H1 (cell line): ENCODE data around the gene ITFG2. TPM values are rescaled to one million over a fixed set of nuclear protein-coding genes. Genes with fewer than 3 reads are reported as not detected.

Source experiments
- CTCF ChIA-PET: fragments of 300-600 bp; sonication (Branson Sonifier 250); formaldehyde crosslinking; loops from one replicate; lab custom pipeline; 2021; ENCODE audit not compliant: partially characterized antibody; lab: Charles Lee
- POLR2A ChIA-PET: fragments of 300-600 bp; sonication (Branson Sonifier 250); formaldehyde crosslinking; loops from one replicate; lab custom pipeline; 2021; ENCODE audit warnings: inconsistent platforms; ENCODE audit not compliant: partially characterized antibody; lab: Charles Lee
- DNase-seq, 2 experiments: peaks; one replicate each; pipeline versions ENCODE4 v3.0.0 to v3.0.0-alpha.2; 2010 to 2022; ENCODE audit warnings: low spot score in 2 of 2, low read depth in 1 of 2, mixed read lengths in 1 of 2
- FAIRE-seq: peaks from 2 replicates; lab custom pipeline; 2011; peaks lifted over from hg19 to GRCh38; lab: Jason Lieb, UNC
- H2AFZ ChIP-seq: 2 replicates; pipeline ENCODE4 v1.8.1; 2012; ENCODE audit warnings: low read length, inconsistent platforms
- H2AK5ac ChIP-seq: 2 replicates; pipeline ENCODE4 v1.6.1; 2013; ENCODE audit warnings: low read depth, low read length
- H2BK120ac ChIP-seq: replicated peaks from 2 replicates; pipeline ENCODE3; 2013; ENCODE audit warnings: low read depth, low read length, inconsistent platforms
- H2BK12ac ChIP-seq: 2 replicates; pipeline ENCODE4 v1.6.1; 2013; ENCODE audit warnings: low read depth, low read length
- H2BK15ac ChIP-seq: 2 replicates; pipeline ENCODE4 v1.6.1; 2013; ENCODE audit warnings: low read length
- H2BK20ac ChIP-seq: 2 replicates; pipeline ENCODE4 v1.6.1; 2013; ENCODE audit warnings: low read length
- H2BK5ac ChIP-seq: 2 replicates; pipeline ENCODE4 v1.6.1; 2013; ENCODE audit warnings: low read depth, low read length
- H3K14ac ChIP-seq: 2 replicates; pipeline ENCODE4 v1.6.1; 2013; ENCODE audit warnings: inconsistent platforms; ENCODE audit not compliant: insufficient read length
- H3K18ac ChIP-seq: 2 replicates; pipeline ENCODE4 v1.6.1; 2013; ENCODE audit warnings: low read length; ENCODE audit errors: extremely low read depth
- H3K23ac ChIP-seq: 2 replicates; pipeline ENCODE4 v1.6.1; 2013; ENCODE audit warnings: inconsistent platforms; ENCODE audit not compliant: insufficient read length
- H3K23me2 ChIP-seq: 2 replicates; pipeline ENCODE4 v1.6.1; 2013; ENCODE audit warnings: low read depth, low read length
- H3K27ac ChIP-seq: 2 replicates; pipeline ENCODE4 v1.6.1; 2011; ENCODE audit warnings: low read depth, low read length, inconsistent platforms
- H3K27me3 ChIP-seq, 4 experiments: replicated peaks in 1 of 4; 1 replicate in 1 of 4; 2 replicates in 3 of 4; pipeline versions ENCODE4 v1.6.1 to v1.8.1; 2011 to 2013; ENCODE audit warnings: low read length in 3 of 4, mild to moderate bottlenecking in 3 of 4, inconsistent platforms in 2 of 4, mixed read lengths in 2 of 4, moderate library complexity in 1 of 4; ENCODE audit not compliant: control insufficient read depth in 3 of 4, insufficient read depth in 3 of 4; ENCODE audit errors: extremely low read depth in 1 of 4
- H3K36me3 ChIP-seq, 4 experiments: 2 replicates each; pipeline versions ENCODE4 v1.6.1 to v1.8.1; 2011 to 2013; ENCODE audit warnings: mild to moderate bottlenecking in 4 of 4, low read length in 3 of 4, moderate library complexity in 2 of 4, control low read depth in 1 of 4, inconsistent platforms in 1 of 4; ENCODE audit not compliant: insufficient read depth in 4 of 4, control insufficient read depth in 2 of 4
- H3K4ac ChIP-seq: replicated peaks from 2 replicates; pipeline ENCODE3; 2013; ENCODE audit warnings: low read length, low read depth, mixed read lengths, inconsistent platforms; ENCODE audit not compliant: insufficient read length
- H3K4me1 ChIP-seq, 4 experiments: replicated peaks in 1 of 4; 1 replicate in 1 of 4; 2 replicates in 3 of 4; pipeline versions ENCODE4 v1.6.1 to v1.8.1; 2011 to 2013; ENCODE audit warnings: low read length in 3 of 4, inconsistent platforms in 2 of 4, mixed read lengths in 1 of 4; ENCODE audit not compliant: insufficient read depth in 4 of 4, control insufficient read depth in 3 of 4
- H3K4me2 ChIP-seq, 2 experiments: 2 replicates each; pipeline versions ENCODE4 v1.6.1 to v1.8.1; 2011 to 2013; ENCODE audit warnings: low read depth in 2 of 2, low read length in 2 of 2, control low read depth in 1 of 2, inconsistent platforms in 1 of 2, mild to moderate bottlenecking in 1 of 2; ENCODE audit not compliant: insufficient read depth in 1 of 2
- H3K4me3 ChIP-seq, 4 experiments: fragments of 200-600, 300-600 bp in 1 of 4; sonication (generic), shearing (Covaris generic), sonication (Bioruptor Twin) in 1 of 4; 2 replicates each; pipeline versions ENCODE4 v1.5.1 to v1.8.1; 2011 to 2016; ENCODE audit warnings: low read length in 4 of 4, low read depth in 3 of 4, control low read depth in 2 of 4, inconsistent platforms in 2 of 4, mild to moderate bottlenecking in 2 of 4, mixed read lengths in 1 of 4, moderate library complexity in 1 of 4; ENCODE audit not compliant: insufficient read depth in 2 of 4; ENCODE audit errors: extremely low read depth in 1 of 4
- H3K56ac ChIP-seq: replicated peaks from 2 replicates; pipeline ENCODE3; 2013; ENCODE audit warnings: low read depth, mild to moderate bottlenecking, mixed read lengths, low read length, inconsistent platforms; ENCODE audit not compliant: insufficient read length
- H3K79me1 ChIP-seq: 2 replicates; pipeline ENCODE4 v1.6.1; 2013; ENCODE audit warnings: low read depth, low read length, control low read depth
- H3K79me2 ChIP-seq, 2 experiments: 2 replicates each; pipeline versions ENCODE4 v1.6.1 to v1.8.1; 2012 to 2013; ENCODE audit warnings: low read length in 2 of 2, mild to moderate bottlenecking in 2 of 2, inconsistent platforms in 1 of 2; ENCODE audit not compliant: insufficient read depth in 2 of 2, control insufficient read depth in 1 of 2
- H3K9ac ChIP-seq, 4 experiments: replicated peaks in 1 of 4; 1 replicate in 1 of 4; 2 replicates in 3 of 4; pipeline versions ENCODE4 v1.6.1 to v1.8.1; 2011 to 2013; ENCODE audit warnings: low read depth in 3 of 4, low read length in 3 of 4, control low read depth in 2 of 4, mild to moderate bottlenecking in 2 of 4, moderate library complexity in 2 of 4, inconsistent platforms in 1 of 4; ENCODE audit errors: extremely low read depth in 1 of 4
- H3K9me3 ChIP-seq, 2 experiments: 2 replicates each; pipeline versions ENCODE4 v1.6.1 to v1.8.1; 2012 to 2013; ENCODE audit warnings: mild to moderate bottlenecking in 2 of 2, moderate library complexity in 2 of 2, control low read depth in 1 of 2, inconsistent platforms in 1 of 2, low read depth in 1 of 2, low read length in 1 of 2, mixed read lengths in 1 of 2; ENCODE audit not compliant: insufficient read depth in 2 of 2
- H4K20me1 ChIP-seq, 2 experiments: replicated peaks in 1 of 2; 2 replicates each; pipeline versions ENCODE3 to v1.8.1; 2011 to 2013; ENCODE audit warnings: inconsistent platforms in 2 of 2, low read length in 2 of 2, mild to moderate bottlenecking in 1 of 2; ENCODE audit not compliant: insufficient read depth in 2 of 2, control insufficient read depth in 1 of 2
- H4K5ac ChIP-seq: 2 replicates; pipeline ENCODE4 v1.6.1; 2013; ENCODE audit warnings: low read length, low read depth, mixed read lengths, inconsistent platforms; ENCODE audit not compliant: insufficient read length
- H4K8ac ChIP-seq: 2 replicates; pipeline ENCODE4 v1.8.0; 2013; ENCODE audit warnings: mild to moderate bottlenecking, moderate library complexity, low read length, inconsistent platforms; ENCODE audit not compliant: insufficient read depth; ENCODE audit errors: extremely low read depth
- H4K91ac ChIP-seq: replicated peaks from 2 replicates; pipeline ENCODE3; 2013; ENCODE audit warnings: low read length, mixed read lengths, inconsistent platforms; ENCODE audit not compliant: insufficient read length
- CBX5 ChIP-seq: fragments of 300-800, 300-1000 bp; sonication (generic); IDR thresholded peaks from 2 replicates; pipeline ENCODE4 v1.7.1; 2016; ENCODE audit warnings: antibody characterized with exemption, low read length, low read depth
- EP300 ChIP-seq, 2 experiments: IDR thresholded peaks; 1 replicate in 1 of 2; 2 replicates in 1 of 2; pipeline ENCODE4 v1.6.1; 2011 to 2012; ENCODE audit warnings: low read depth in 2 of 2, low read length in 2 of 2, mild to moderate bottlenecking in 2 of 2, borderline replicate concordance in 1 of 2, inconsistent platforms in 1 of 2, moderate library complexity in 1 of 2
- SRF ChIP-seq: IDR thresholded peaks from 2 replicates; pipeline ENCODE4 v1.6.1; 2011; ENCODE audit warnings: mild to moderate bottlenecking, low read depth, low read length, moderate library complexity
- ZNF274 ChIP-seq: IDR thresholded peaks from 2 replicates; pipeline ENCODE4 v1.7.0; 2012; ENCODE audit warnings: low read length, borderline replicate concordance; ENCODE audit errors: extremely low read depth
- WGBS, 2 experiments: shearing (Covaris generic) in 1 of 2; methylation state at CpG; one replicate each; pipeline versions ENCODE4 v1.1.6 to v1.1.7; 2013 to 2015; ENCODE audit warnings: low lambda C conversion rate in 2 of 2, mixed read lengths in 2 of 2, inconsistent platforms in 1 of 2, low coverage in 1 of 2, missing lambda C conversion rate in 1 of 2; ENCODE audit not compliant: insufficient replicate concordance in 2 of 2, insufficient coverage in 1 of 2, insufficient read length in 1 of 2; ENCODE audit errors: extremely low coverage in 1 of 2, missing lambda C conversion rate in 1 of 2; 5-methylcytosine and 5-hydroxymethylcytosine counted together
- polyA plus RNA-seq, 7 experiments: library from polyadenylated mRNA; depleted of rRNA in 3 of 7; stranded (reverse) in 5 of 7; unstranded in 2 of 7; fragments of >200 nt in 5 of 7; fragments of 200-250 nt in 2 of 7; gene quantifications; 1 replicate in 5 of 7; 2 replicates in 1 of 7; 4 replicates in 1 of 7; pipeline versions ENCODE4 v1.2.1 to v1.2.3, GENCODE V29; 2011 to 2013; ENCODE audit warnings: missing spikeins in 2 of 7, mixed read lengths in 2 of 7
- total RNA-seq: library from RNA; stranded (reverse); fragmentation: NEBNext Ultra II Directional; extraction: Animal tissue kit (Norgen Biotek cat#: 25700); gene quantifications from 2 replicates; pipeline ENCODE4 v1.2.1, GENCODE V29; 2021

ITFG2 gene
- total and polyA plus RNA-seq, 2 of the 8 experiments (the other 6 are each of a cell fraction or from before 2014, with no cell fraction given) = 15.0 to 22.9 TPM

DNA sequence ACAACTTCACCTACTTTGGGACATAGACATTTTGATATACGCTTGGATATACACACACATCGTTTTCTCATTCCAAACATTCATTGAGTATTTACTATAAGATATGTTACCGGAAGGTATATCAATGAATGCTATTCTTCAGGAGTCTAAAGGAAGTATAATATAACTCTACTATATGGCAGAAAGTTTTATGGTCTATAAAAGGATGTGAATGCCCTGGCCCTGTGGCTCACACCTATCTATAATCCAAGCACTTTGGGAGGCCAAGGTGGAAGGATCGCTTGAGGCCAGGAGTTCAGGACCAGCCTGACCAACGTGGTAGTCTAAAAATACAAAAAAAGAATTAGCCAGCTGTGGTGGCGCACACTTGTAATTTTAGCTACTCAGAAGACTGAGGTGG is 16.8 kb downstream of the ITFG2 start:
- Histone ChIP-seq H4K91ac (no peak overlapping the region), H3K4me1 (peaks cover 3 to 19% (median 9%) of the 10 kb centered on the region in 4 experiments; a peak in 6 of 7 replicates), H2BK20ac (no peak overlapping the region), H2BK15ac (no peak overlapping the region), H3K9me3 (no peaks in the 10 kb centered on the region), H3K36me3 (peaks cover 4 to 10% (median 5%) of the 10 kb centered on the region in 4 experiments; a peak in 4 of 8 replicates), H4K5ac (no peak overlapping the region), H2AK5ac (no peak overlapping the region), H3K79me2 (no peaks in the 10 kb centered on the region), H3K4me3 (no peak overlapping the region), H3K27me3 (no peaks in the 10 kb centered on the region), H4K20me1 (peaks cover 0 to 2% of the 10 kb centered on the region in 2 experiments), H3K27ac (no peak overlapping the region), H3K18ac (no peak overlapping the region), H2BK120ac (no peak overlapping the region), H3K79me1 (no peaks in the 10 kb centered on the region), H2AFZ (no peak overlapping the region), H2BK12ac (no peak overlapping the region), H2BK5ac (no peak overlapping the region), H3K56ac (no peak overlapping the region), H3K4me2 (no peak overlapping the region), H3K4ac (no peak overlapping the region), H3K14ac (no peak overlapping the region), H4K8ac (no peak overlapping the region), H3K23me2 (no peaks in the 10 kb centered on the region), H3K9ac (no peak overlapping the region), H3K23ac (no peak overlapping the region)
- ChIA-PET CTCF (interaction anchor here (1.0 to 1.5 kb wide), 2 partner anchors 24 to 34 kb away, joined by 3 read pairs; no protein-coding TSS in a partner anchor), POLR2A (interaction anchor here (0.6 to 1.6 kb wide), 5 partner anchors 9 to 34 kb away, joined by 3 to 4 read pairs (median 3); no protein-coding TSS in a partner anchor)
- FAIRE-seq (no peak), DNase-seq (no peak)
- no peak for TF ChIP-seq ZNF274
- no peak for TF ChIP-seq SRF
- no peak for TF ChIP-seq CBX5
- TF ChIP-seq EP300 (IDR thresholded peaks at IDR 0.05; ENCODE audit: borderline replicate concordance in 1 of 2, low read depth in 2 of 2, low read length in 2 of 2) = no peak
- WGBS, 2 experiments = 93% methylated on average over 6 of the region's 6 CpGs; no CpG with 5 or more reads in 1 of the 2 experiments
